NCI-H146 treated with DMSO at 0.1 percent for 48 hours (cell line): ENCODE results near the gene EPB41L1.

Experiments used
- DNase-seq: peaks from one replicate; lab custom pipeline; 2025; ENCODE audit not compliant: unreplicated experiment; lab: John Stamatoyannopoulos, UW

The EPB41L1 gene

GRCh38 chr20:36218380-36219064 is 64.0 kb downstream of the EPB41L1 start:
- DNase-seq, result no peak

- no peak for DNase-seq
These were observed 65.2 kb downstream of the EPB41L1 start for GRCh38 chr20:36219671-36220220.

GRCh38 chr20:36225666-36226065 is 71.1 kb downstream of the EPB41L1 start:
- no peak for DNase-seq

DNA sequence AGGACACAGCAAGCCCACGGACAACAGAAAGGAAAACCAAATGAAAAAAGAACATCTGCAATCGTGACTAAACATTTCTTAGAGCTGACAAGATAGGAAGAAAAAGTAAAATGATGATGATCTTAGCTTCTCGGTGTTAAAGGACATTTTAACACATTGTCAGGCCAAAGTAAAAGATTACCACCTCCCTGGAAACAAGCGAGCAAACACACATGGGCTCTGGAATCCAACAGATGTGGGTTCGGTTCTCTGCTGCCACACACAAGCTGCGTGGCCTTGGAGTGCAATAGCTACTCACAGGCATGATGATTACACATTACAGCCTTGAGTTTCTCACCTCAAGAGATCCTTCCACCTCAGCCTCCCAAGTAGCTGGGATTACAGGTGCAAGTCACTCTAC is 74.2 kb downstream of the EPB41L1 start:
- no peak for DNase-seq

- DNase-seq, result no peak
These were observed 75.5 kb downstream of the EPB41L1 start for GRCh38 chr20:36230019-36230418.

DNA sequence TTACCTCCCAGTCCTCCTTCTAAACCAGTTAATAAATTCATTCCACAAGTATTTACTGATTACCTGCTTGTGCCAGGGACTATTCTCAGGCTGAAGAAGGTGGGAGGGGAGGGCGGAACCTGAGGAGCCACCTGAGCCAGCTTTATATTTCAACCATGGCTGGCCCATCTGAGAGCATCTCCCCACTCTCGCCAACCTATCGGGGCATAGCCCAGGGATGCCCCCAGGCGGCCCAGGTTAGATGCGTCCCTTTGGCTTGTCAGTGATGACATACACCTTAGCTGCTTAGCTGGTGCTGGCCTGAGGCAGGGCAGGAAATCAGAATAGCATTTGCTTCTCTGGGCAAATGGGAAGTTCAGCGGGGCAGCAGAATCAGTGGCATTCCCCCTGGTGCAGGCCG is 76.8 kb downstream of the EPB41L1 start:
- no peak for DNase-seq

DNA sequence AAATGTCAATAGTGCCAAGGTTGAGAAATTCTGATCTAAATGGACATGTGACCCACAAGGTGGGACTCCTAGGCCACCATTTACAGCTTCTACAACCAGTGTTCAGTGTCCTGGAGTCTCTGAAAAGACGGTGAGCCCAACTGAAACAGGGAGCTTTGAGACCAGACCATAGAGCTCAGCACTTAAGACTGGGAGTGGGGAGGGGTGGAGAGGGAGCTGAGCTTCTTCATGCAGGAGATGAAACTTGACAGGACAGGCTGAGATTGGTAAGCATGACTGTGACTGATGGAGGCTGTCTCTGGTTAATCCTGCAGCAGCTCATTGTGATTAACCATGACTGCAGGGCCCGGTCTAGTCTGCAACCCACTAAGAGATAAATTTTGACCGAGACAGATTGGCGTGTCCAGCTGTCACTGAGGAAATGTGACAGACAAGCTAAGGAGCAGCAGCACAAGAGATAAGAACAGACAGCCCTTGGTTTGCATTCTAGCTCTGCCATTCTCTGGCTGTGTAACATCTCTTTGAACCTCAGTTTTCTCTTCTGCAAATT is 80.3 kb downstream of the EPB41L1 start:
- no peak for DNase-seq

- DNase-seq, result peak; percentile 70
These were observed 81.6 kb downstream of the EPB41L1 start, which contains the start of gene AAR2 for GRCh38 chr20:36235892-36236785. TSS of gene AAR2 (plus strand) at chr20:36236478. CDS start at chr20:36239869, 3,391 bp downstream.

GRCh38 chr20:36236786-36237121 is 82.2 kb downstream of the EPB41L1 start:
- DNase-seq, result no peak

DNA sequence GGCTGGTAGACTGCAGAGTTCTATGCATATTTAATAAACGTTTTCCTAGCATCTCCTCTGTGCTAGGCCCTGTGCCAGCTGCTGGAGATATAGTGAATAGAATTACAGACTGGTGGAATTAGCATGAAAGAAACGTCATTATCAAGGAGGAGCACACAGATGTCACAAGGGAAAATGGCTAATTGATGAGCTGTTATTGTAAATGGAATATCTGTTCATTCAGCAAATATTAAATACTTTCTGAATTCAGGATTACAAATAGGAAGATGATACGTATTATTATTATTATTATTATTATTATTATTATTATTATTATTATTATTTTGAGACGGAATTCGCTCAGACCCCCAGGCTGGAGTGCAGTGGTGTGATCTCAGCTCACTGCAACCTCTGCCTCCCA is 82.9 kb downstream of the EPB41L1 start:
- DNase-seq, result no peak

GRCh38 chr20:36238153-36238552 is 83.6 kb downstream of the EPB41L1 start:
- no peak for DNase-seq

- DNase-seq, result no peak
These were observed 84.2 kb downstream of the EPB41L1 start for GRCh38 chr20:36238760-36239159.

DNA sequence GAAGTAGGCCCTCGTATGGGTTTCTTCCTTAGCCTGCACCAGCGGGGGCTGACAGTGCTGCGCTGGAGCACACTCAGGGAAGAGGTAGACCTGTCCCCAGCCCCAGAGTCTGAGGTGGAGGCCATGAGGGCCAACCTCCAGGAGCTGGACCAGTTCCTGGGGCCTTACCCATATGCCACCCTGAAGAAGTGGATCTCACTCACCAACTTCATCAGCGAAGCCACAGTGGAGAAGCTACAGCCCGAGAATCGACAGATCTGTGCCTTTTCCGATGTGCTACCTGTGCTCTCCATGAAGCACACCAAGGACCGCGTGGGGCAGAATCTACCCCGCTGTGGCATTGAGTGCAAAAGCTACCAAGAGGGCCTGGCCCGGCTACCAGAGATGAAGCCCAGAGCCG is 85.5 kb downstream of the EPB41L1 start:
- no peak for DNase-seq

GRCh38 chr20:36241678-36242077 is 87.1 kb downstream of the EPB41L1 start:
- no peak for DNase-seq

GRCh38 chr20:36243726-36244125 is 89.2 kb downstream of the EPB41L1 start:
- DNase-seq, result no peak

GRCh38 chr20:36246401-36246800 is 91.9 kb downstream of the EPB41L1 start:
- peak; percentile 93 for DNase-seq

- no peak for DNase-seq
These were observed 94.3 kb downstream of the EPB41L1 start for GRCh38 chr20:36248836-36249235.

DNA sequence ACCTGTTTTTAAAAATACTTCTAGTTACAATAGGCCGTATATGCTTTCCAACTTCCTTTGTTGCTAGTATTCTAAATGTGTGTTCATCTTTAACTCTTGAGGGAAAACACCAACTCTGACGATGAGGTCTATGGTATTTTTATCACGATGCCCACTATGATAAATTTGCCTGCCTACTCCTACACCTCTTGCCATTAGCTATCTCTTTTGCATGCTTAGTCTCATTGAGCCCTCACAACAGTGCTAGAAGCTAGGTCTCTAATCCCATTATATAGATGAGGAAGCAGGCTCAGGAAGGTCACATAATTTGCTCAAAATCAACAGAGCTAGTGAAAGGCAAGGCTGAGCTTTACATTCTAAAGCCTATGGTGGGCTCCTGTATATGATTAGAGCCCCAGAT is 94.9 kb downstream of the EPB41L1 start:
- no peak for DNase-seq

DNA sequence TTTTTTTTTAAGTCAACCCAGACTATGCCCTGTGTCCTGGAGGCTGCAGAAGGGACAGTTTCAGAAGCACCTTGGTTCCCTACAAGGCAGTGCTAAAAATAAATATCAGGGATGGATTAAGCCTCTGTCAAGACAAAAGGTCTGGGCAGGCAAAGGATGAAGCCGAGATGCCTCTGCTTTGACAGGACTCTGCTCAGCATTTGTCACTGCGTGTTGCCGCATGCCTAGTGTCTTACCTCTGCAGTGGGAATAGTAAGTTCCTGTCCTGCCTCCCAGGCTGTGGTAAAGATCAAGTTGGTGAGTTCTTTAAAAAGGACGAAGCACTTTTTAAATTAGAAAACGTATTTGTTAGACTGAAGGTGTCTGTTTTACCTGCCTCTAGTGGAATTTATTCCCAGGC is 96.9 kb downstream of the EPB41L1 start:
- no peak for DNase-seq

DNA sequence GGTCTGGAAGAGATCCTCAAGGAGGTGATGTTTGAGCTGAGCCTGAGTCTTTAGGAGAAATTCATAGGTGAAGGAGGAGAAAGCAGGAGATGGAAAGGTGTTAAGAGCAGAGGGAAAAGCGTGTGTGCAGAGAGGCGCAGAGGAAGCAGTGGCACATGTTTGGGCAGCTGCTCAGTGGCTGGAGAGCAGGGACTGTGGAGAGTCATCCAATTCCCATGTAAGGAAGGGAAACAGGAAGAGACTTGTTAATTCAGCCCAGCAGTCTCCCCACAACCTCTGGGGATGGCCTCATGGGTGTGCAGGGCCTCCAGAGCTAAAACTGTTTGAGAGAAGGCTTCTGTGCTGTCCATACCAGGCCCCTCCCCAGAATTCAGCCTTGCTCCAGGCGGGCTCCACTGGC is 98.0 kb downstream of the EPB41L1 start:
- no peak for DNase-seq

DNA sequence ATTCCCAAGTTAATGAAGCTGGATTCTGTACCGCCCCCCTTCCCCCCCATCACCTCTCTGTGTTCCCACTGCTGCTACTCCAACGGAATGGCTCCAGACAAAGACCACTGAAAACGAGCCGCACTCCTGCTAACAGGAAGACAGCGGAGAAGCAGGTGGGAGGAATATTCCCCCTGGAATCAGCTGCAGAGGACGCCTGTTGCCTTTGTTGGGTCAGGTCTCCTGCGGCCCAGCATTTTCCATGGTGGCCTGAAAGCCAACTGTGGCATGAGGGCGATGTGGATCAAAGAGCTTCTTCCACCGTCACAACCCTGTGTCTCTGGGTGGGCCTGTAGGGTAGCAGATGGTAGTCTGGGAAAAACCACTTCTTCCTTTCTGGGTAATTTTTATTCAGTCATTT is 98.5 kb downstream of the EPB41L1 start:
- DNase-seq, result no peak

DNA sequence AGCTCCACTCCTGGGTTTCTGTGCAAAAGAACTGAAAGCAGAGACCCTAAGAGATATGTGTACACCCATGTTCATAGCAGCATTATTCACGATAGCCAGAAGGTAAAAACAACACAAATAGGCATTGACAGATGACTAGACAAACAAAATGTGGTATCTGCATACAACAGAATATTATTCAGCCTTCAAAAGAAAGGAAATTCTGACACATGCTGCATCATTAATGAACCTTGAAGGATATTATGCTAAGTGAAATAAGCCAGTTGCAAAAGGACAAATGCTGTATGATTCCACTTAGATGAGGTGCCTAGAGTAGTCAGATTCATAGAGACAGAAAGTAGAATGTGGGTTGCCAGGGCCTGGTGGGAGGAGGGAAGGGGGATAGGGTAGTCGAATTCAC is 99.5 kb downstream of the EPB41L1 start:
- DNase-seq, result no peak
